HFFc6 (cell line): ENCODE results near the gene VENTX. TPM values are rescaled to one million over a fixed set of nuclear protein-coding genes. Genes with fewer than 3 reads are reported as not detected.

Experiments
- DNase-seq: peaks from one replicate; pipeline ENCODE4 v3.0.0-alpha.2; 2018
- H3K27ac Mint-ChIP-seq: 2 replicates; pipeline ENCODE4 v1.8.0; 2020; ENCODE audit warnings: mild to moderate bottlenecking, mixed read lengths
- H3K27me3 Mint-ChIP-seq: 2 replicates; pipeline ENCODE4 v1.8.0; 2021; ENCODE audit warnings: mild to moderate bottlenecking, moderate library complexity, mixed read lengths; ENCODE audit not compliant: insufficient read depth
- H3K36me3 Mint-ChIP-seq: 2 replicates; pipeline ENCODE4 v1.8.0; 2021; ENCODE audit warnings: low read depth, mixed read lengths
- H3K4me1 Mint-ChIP-seq: 2 replicates; pipeline ENCODE4 v1.8.0; 2020; ENCODE audit warnings: low read depth, mixed read lengths
- H3K4me3 Mint-ChIP-seq: 2 replicates; pipeline ENCODE4 v1.8.0; 2020; ENCODE audit warnings: mild to moderate bottlenecking, moderate library complexity, mixed read lengths
- H3K9me3 Mint-ChIP-seq: 2 replicates; pipeline ENCODE4 v1.8.0; 2020; ENCODE audit warnings: mild to moderate bottlenecking, mixed read lengths
- total RNA-seq, 6 experiments: library from RNA; stranded (reverse); fragmentation: NEBNext Ultra II Directional; extraction: Animal tissue kit (Norgen Biotek cat#: 25700); gene quantifications; 2 replicates in 1 of 6; 3 replicates in 5 of 6; pipeline ENCODE4 v1.2.3, GENCODE V29; 2021
- TF ChIP-seq, protein P1 (sequence below): fragments of 200-600 bp; sonication (generic); IDR thresholded peaks from 2 replicates; pipeline ENCODE4 v1.5.0; 2021; ENCODE audit warnings: antibody characterized with exemption, mild to moderate bottlenecking

Gene VENTX
- total RNA-seq, 6 experiments from 2014 or later, result not detected

DNA sequence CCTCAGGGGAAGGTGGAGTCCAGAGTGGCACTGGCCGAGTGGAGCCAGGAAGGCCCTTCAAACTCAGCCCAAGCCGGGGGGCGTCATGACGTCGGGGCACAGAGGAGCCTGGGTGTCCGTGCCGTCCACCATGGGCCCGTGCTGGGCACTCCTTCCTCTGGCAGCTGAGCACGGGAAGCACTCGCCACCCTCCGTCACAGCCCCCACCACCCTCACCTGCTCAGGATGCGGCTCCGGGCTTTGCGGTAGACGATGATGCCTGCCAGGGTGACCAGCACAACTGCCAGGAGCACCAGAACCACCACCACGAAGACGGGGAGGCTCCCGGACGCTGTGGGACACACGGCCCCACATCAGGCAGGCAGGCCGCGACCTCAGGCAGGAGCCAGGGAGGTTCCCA lies 30.9 kb downstream of the VENTX start:
- Mint-ChIP-seq H3K36me3 (no peaks in the 10 kb centered on the region), H3K27me3 (no peaks in the 10 kb centered on the region; the same call in 1 of the 2 replicates), H3K4me3 (no peak overlapping the region), H3K4me1 (peaks cover 4% of the 10 kb centered on the region; the same call in 1 of the 2 replicates), H3K27ac (no peak overlapping the region), H3K9me3 (no peaks in the 10 kb centered on the region)
- TF ChIP-seq, protein P1, sequence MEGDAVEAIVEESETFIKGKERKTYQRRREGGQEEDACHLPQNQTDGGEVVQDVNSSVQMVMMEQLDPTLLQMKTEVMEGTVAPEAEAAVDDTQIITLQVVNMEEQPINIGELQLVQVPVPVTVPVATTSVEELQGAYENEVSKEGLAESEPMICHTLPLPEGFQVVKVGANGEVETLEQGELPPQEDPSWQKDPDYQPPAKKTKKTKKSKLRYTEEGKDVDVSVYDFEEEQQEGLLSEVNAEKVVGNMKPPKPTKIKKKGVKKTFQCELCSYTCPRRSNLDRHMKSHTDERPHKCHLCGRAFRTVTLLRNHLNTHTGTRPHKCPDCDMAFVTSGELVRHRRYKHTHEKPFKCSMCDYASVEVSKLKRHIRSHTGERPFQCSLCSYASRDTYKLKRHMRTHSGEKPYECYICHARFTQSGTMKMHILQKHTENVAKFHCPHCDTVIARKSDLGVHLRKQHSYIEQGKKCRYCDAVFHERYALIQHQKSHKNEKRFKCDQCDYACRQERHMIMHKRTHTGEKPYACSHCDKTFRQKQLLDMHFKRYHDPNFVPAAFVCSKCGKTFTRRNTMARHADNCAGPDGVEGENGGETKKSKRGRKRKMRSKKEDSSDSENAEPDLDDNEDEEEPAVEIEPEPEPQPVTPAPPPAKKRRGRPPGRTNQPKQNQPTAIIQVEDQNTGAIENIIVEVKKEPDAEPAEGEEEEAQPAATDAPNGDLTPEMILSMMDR, result no peak
- DNase-seq, result no peak

DNA sequence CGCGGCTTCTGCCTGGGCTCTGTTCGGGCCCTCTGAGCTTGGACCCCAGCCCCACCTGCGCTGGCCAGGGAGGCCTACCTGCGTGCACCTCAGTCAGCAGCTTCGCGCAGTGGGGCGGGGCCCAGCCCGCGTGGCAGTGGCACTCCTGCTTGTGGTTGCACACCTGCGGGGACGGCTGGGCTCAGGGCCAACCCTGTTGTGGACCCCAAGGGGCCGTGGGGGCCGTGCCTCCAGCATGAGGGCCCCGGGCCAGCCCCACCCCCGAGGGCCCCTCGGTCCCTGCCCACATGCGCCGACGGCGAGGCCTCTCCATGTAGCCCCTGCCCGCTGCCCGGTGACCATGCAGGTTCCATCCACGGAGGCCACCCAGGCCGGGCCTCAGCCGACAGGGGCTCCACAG lies 31.7 kb downstream of the VENTX start:
- Mint-ChIP-seq H3K4me3 (no peak overlapping the region), H3K27me3 (no peaks in the 10 kb centered on the region; the same call in 1 of the 2 replicates), H3K9me3 (no peaks in the 10 kb centered on the region), H3K4me1 (peaks cover 2% of the 10 kb centered on the region; the same call in 1 of the 2 replicates), H3K27ac (no peak overlapping the region), H3K36me3 (no peaks in the 10 kb centered on the region)
- DNase-seq, result no peak
- TF ChIP-seq, protein P1, result no peak

DNA sequence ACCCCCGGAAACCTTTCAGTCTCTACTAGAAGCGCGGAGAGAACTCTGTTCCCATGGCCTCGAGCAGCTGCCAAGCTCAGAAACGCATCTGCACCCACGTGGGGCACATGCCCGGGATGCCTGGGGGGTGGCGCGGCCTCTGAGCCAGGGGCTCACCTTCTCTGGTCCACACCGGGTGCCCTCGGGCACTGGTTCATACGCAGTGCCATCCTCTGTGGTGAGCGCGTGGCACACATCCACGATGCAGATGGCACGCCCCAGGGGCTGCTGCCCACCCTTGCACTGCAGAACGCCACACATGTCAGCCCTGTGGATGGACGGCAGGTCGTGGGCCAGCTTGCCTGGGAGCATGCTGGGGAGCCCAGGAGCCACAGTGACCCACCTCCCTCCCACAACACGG lies 32.5 kb downstream of the VENTX start:
- Mint-ChIP-seq H3K27me3 (no peaks in the 10 kb centered on the region; the same call in 1 of the 2 replicates), H3K4me3 (no peak overlapping the region)

DNA sequence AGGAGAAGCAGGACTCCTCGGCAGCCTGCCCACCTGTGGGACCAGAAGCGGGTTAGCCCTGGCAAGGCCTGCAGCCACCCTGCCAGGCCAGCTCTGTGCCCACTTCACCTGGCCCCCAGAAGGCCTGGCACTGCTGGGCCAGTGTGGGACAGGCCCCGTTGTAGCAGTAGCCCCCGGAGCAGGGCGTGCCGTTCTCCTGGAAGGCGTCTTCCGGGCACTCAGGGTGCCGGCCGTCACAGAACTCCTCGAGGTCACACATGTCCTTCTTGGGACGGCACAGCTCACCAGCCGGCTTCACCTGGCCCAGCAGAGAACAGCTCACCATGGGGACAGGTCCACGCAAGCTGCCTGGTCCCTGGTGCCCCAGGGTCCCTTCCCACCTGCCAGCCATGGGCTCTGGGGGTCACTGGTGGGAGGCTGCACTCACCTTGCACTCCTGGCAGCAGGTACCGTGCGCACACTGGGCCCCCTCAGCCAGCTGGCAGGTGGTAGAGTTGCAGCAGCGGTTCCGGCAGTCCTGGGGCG lies 33.2 kb downstream of the VENTX start:
- H3K36me3 Mint-ChIP-seq, result no peaks in the 10 kb centered on the region
- H3K9me3 Mint-ChIP-seq, result no peaks in the 10 kb centered on the region
- H3K27me3 Mint-ChIP-seq, result no peaks in the 10 kb centered on the region
- no peaks in the 10 kb centered on the region for H3K4me1 Mint-ChIP-seq
- H3K4me3 Mint-ChIP-seq, result no peak overlapping the region
- TF ChIP-seq, protein P1, result no peak
- H3K27ac Mint-ChIP-seq, result no peak overlapping the region
- DNase-seq, result no peak

More for the DNA sequence above, 32.5 kb downstream of the VENTX start:
- DNase-seq, result no peak
- H3K4me1 Mint-ChIP-seq, result no peaks in the 10 kb centered on the region
- no peak overlapping the region for H3K27ac Mint-ChIP-seq
- no peaks in the 10 kb centered on the region for H3K9me3 Mint-ChIP-seq
- H3K36me3 Mint-ChIP-seq, result no peaks in the 10 kb centered on the region
- TF ChIP-seq, protein P1, result no peak

DNA sequence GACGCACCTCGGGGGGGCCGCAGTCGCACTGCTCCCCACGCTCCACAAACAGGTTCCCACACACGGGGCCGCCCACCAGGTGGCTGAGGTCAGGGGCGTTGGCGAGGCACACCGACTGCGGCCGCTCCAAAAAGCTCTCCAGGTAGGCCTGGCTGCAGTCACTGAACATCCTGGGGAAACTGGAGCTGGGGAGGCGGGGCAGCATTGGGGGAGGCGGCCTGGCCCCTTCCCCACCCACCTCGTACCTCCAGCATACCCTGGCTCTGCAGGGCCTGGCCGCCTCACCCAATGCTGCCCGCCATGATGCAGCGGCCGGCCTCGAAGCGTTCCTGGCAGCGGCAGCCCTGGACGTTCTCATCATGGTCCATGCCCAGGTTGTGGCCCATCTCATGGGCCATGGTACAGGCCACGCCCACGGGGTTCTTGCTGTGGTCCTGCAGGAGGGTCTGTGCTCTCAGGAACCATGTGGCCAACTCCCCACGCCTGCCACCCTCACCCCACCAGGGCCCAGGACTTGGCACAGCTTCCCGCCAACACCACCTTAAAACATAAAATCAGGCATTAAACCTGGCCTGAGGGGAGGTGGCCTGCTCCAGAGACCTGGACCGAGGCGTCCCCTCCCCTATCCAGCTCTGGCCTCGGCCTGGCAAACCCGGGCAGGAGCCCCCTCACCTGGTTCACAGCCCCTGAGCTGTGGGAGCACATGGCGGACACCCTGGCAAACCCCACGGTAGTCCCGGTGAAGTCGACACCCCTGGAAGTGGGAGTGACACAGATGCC lies 34.1 kb downstream of the VENTX start:
- TF ChIP-seq, protein P1, result no peak
- no peak for DNase-seq

More for the DNA sequence above, 34.1 kb downstream of the VENTX start:
- Mint-ChIP-seq H3K27me3 (no peaks in the 10 kb centered on the region), H3K27ac (no peak overlapping the region), H3K36me3 (no peaks in the 10 kb centered on the region), H3K4me3 (no peak overlapping the region), H3K4me1 (no peaks in the 10 kb centered on the region), H3K9me3 (no peaks in the 10 kb centered on the region)
